HG02642 (cell line): ENCODE data around the gene BPIFB3.

Experiments used
- ATAC-seq: cut with Tn5 transposase; IDR thresholded peaks from one replicate; pipeline ENCODE4 v1.9.1; 2021; ENCODE audit warnings: mild to moderate bottlenecking; ENCODE audit not compliant: unreplicated experiment, poor library complexity

Gene BPIFB3

GRCh38 chr20:33053291-33054106 lies at the start of gene BPIFB3:
Gene BPIFB3 (plus strand): TSS chr20:33053903. CDS start chr20:33055436, 1,533 bp downstream.
- no peak for ATAC-seq

- no peak for ATAC-seq
Observed at GRCh38 chr20:33004141-33004751, 49.5 kb upstream of the BPIFB3 start, which contains the start of gene SUN5. Gene SUN5 (minus strand): TSS chr20:33004433. CDS start chr20:33004340, 93 bp downstream.

GRCh38 chr20:33005132-33005566 lies 48.6 kb upstream of the BPIFB3 start:
- ATAC-seq, result no peak

- ATAC-seq, result no peak
Observed at GRCh38 chr20:33005908-33006775, 47.6 kb upstream of the BPIFB3 start.

GRCh38 chr20:33006776-33007375 lies 46.8 kb upstream of the BPIFB3 start:
- ATAC-seq, result no peak

- ATAC-seq, result no peak
Observed at GRCh38 chr20:33007376-33008335, 46.0 kb upstream of the BPIFB3 start, which contains the start of gene BPIFB2. Gene BPIFB2 (plus strand): TSS chr20:33007704. CDS start chr20:33008575, 871 bp downstream.

- no peak for ATAC-seq
Observed at GRCh38 chr20:33008336-33009213, 45.1 kb upstream of the BPIFB3 start.

- no peak for ATAC-seq
Observed at GRCh38 chr20:33009214-33010132, 44.2 kb upstream of the BPIFB3 start.

GRCh38 chr20:33010133-33010504 lies 43.6 kb upstream of the BPIFB3 start:
- no peak for ATAC-seq

GRCh38 chr20:33010674-33011449 lies 42.8 kb upstream of the BPIFB3 start:
- ATAC-seq, result no peak

GRCh38 chr20:33012327-33013189 lies 41.1 kb upstream of the BPIFB3 start:
- ATAC-seq, result no peak

- no peak for ATAC-seq
Observed at GRCh38 chr20:33013701-33014326, 39.9 kb upstream of the BPIFB3 start.

- ATAC-seq, result no peak
Observed at GRCh38 chr20:33014336-33015113, 39.2 kb upstream of the BPIFB3 start.

GRCh38 chr20:33015114-33015484 lies 38.6 kb upstream of the BPIFB3 start:
- ATAC-seq, result no peak
